DLD1 (cell line): ENCODE results near the gene OR5W2.
"Not testable (repeated sequence)": the region's sequence is repeated elsewhere in the genome, so short reads cannot be mapped to it uniquely, and the experiment has no call there.

Experiments
- in situ Hi-C: cut with HindIII; loops from 2 replicates; pipeline ENCODE4 v1.10.0; 2017; ENCODE audit warnings: low sequenced_read_pairs

OR5W2 gene

DNA sequence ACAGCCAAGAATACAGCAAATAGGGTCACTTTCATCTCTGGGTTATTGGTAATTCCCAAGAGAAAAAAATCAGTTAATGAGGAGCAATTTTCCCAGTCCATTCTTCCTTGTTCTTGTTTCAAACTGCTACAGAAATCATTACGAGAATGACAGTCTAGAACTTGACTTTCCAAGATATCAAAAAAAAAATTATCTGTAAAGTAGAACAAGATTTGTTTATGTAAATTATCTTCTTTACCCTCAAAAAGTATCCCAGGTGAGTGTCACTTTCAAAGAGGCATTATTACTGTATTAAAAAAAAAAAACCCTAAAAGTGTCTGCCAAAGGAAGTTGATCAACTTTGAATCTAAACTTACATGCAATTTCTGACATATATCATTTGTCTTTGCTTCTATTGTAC is at the start of gene OR5W2:
Gene OR5W2, minus strand, starts transcription at position 101 of the 400 bp plus-strand sequence. Its CDS starts 0 bp downstream, at position 101.
- in situ Hi-C loops = no loop called here

DNA sequence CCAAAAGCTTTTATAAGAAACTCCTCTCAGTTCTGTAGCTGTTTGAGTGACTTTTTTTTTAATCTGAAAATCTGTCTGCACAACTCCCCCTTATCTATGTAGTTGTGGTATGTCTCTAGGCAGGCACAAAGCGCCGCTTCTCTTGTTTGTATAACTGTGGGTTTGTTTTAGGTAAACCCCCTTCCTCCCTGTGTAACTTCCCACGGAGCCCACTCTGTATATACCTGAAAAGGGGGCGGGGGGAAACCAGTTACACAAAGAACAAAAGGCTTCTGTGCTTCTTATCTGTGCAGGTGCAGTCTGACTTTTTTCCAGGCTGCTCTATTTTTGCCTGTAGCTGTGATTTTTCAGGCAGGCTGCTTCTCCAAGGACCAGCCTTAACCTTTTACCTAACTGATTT is 42.1 kb upstream of the OR5W2 start:
- in situ Hi-C loops = no loop called here

DNA sequence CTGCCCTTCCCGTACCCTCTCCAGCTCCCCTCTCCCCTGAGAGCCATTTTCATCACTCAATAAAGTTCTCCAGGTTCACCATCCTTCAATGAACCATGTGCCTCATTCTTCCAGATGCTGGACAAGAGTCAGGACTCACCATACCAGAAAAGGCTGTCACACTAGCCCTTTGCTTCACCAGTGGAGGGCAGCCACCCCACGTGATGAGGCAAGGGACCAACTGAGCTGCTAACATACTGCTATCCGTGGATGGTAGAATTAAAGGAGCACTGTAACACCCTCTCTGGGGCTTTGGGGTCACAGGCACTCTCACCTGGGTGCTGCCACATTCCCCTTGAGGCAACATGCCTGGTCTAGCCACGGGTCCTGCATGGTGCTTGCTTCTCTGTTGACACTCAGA is 34.9 kb upstream of the OR5W2 start:
- in situ Hi-C loops = no loop called here

GRCh38 chr11:55942785-55943392 is 28.5 kb upstream of the OR5W2 start:
- in situ Hi-C loops = no loop called here

DNA sequence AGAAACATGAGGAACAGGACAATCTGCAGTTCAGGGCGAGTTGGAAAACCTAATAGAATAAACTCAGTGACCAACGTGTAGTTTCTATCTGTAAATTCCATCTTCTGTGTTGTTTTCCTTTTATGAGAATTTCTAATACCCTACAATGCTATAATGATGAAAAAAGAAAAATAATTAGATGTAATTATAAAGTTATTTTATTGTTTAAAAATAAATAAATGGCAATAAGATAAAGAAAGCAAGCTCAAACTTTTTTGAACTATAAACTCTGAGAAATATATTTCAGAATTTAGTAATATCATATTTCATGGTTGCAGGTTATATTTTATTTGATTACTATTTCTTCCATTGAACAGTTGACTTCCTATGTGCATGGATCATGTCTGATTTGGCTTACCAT is 21.9 kb upstream of the OR5W2 start, which contains the start of gene OR5I1:
Gene OR5I1, minus strand, starts transcription at position 101 of the 400 bp plus-strand sequence. Its CDS starts 0 bp downstream, at position 101.
- in situ Hi-C loops = no loop called here

DNA sequence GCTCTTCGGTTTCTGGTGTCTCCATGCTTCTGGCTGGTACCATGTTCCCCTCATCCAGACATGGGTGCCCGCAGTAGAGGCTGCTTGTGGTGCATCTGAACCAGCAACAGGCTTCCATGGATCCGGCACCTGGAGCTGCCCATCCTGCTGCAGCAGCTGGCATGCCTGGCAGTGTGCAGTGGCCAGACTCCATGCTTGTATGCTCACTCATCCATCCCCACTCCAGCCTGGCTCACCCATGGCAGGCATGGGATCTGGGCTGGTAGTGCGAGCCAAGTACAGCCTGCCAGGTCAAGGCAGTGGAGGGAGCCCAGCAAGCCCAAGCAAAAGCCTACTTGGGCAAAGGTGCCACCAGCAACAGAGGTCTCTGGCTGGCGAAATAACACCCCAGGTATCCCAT is 6.2 kb upstream of the OR5W2 start:
- in situ Hi-C loops = no loop called here

- in situ Hi-C loops = no loop called here
Observed at GRCh38 chr11:55902308-55902707, 12.1 kb downstream of the OR5W2 start.

GRCh38 chr11:55895216-55895615 is 19.2 kb downstream of the OR5W2 start:
- in situ Hi-C loops = no loop called here

- in situ Hi-C loops = not testable (repeated sequence)
Observed at GRCh38 chr11:55885481-55885880, 28.9 kb downstream of the OR5W2 start.

GRCh38 chr11:55884995-55885394 is 29.4 kb downstream of the OR5W2 start:
- in situ Hi-C loops = not testable (repeated sequence)

DNA sequence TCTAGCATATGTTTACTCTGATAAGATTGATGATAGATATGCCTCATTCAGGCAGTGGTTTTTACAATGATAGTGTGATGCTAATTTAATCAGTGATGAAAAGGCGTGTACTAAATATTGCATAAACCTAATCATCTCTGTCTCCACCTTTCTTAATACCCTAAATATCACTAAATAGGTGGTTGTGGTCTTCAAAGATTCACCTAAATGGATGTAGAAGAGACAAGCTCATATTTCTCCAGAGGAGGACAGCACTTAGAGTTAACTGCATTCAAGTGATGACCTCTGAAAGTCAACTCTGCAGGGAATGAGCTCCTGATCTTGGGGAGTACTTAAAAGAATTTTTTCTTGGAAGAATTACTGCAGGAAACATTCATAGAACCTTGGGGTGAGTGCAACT is 31.4 kb downstream of the OR5W2 start, which contains the start of gene TRIM51:
Gene TRIM51, plus strand, starts transcription at position 301 of the 400 bp plus-strand sequence. CDS start 2,132 bp downstream, outside the sequence.
- in situ Hi-C loops = not testable (repeated sequence)

GRCh38 chr11:55873146-55873545 is 41.2 kb downstream of the OR5W2 start:
- in situ Hi-C loops = not testable (repeated sequence)

DNA sequence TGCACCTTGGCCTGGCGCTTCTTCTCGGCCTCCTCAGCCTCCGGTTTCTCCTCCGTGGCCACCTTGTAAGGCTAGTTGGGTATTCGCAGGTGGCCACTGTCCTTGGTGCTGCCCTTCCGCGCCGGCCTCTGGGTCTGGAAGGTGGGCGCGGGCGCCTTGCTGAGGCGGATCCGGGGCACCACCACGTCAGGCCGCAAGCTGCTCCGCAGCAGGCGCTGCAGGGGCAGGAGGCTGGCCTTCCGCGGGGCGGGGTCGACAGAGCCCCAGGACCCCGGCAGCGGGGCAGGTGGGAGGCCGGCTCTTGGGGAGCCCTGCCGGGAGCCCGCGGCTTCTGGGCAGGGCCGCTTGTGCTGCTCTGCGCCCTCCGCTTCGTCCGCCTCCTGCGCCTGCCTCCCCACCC is 41.7 kb downstream of the OR5W2 start:
- in situ Hi-C loops = not testable (repeated sequence)

GRCh38 chr11:55867354-55867753 is 47.0 kb downstream of the OR5W2 start:
- in situ Hi-C loops = not testable (repeated sequence)
